ENCODE results near the gene CTNND2.

GRCh38 chr5:11371021-11371420 lies 533.2 kb downstream of the CTNND2 start:
- no peak for TF ChIP-seq EZH2 (IDR thresholded peaks at IDR 0.05; ENCODE audit: borderline replicate concordance, low read length)
- no peak for TF ChIP-seq CTCF (conservative IDR thresholded peaks at IDR 0.05 in 1 of 2, IDR thresholded peaks at IDR 0.05 in 1 of 2; ENCODE audit: extremely low read depth in 1 of 2, insufficient read depth in 1 of 2, low read depth in 1 of 2, low read length in 2 of 2)
